Measurements from ENCODE around the gene SIM1. TPM values are rescaled to one million over a fixed set of nuclear protein-coding genes. Genes with fewer than 3 reads are reported as not detected.

SIM1 gene
- polyA plus RNA-seq, 1 experiment, result not detected

DNA sequence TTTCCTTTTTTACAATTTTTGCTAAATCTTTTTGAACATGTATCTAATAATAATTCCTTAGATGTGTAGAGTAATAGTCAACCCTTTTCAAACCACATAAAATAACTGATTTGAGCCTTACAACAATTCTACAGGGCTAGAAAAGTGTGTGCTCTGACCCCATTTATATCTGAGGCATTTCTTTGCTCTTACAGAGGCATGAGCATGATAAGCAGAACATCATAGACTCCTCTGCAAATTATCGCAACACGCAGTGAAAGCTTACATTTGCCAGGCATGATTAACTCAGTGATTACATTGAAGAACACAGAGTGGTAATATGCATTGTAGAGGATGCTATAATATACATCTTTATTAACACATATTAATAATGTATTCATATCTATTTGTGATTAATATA is 120.4 kb downstream of the SIM1 start:
- TF ChIP-seq, protein P1, sequence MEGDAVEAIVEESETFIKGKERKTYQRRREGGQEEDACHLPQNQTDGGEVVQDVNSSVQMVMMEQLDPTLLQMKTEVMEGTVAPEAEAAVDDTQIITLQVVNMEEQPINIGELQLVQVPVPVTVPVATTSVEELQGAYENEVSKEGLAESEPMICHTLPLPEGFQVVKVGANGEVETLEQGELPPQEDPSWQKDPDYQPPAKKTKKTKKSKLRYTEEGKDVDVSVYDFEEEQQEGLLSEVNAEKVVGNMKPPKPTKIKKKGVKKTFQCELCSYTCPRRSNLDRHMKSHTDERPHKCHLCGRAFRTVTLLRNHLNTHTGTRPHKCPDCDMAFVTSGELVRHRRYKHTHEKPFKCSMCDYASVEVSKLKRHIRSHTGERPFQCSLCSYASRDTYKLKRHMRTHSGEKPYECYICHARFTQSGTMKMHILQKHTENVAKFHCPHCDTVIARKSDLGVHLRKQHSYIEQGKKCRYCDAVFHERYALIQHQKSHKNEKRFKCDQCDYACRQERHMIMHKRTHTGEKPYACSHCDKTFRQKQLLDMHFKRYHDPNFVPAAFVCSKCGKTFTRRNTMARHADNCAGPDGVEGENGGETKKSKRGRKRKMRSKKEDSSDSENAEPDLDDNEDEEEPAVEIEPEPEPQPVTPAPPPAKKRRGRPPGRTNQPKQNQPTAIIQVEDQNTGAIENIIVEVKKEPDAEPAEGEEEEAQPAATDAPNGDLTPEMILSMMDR (IDR thresholded peaks at IDR 0.05; ENCODE audit: low read depth, low read length), result no peak
- ChIA-PET CTCF (no interaction called here), POLR2A (no interaction called here)
- no peaks in the 10 kb centered on the region for H3K9me3 ChIP-seq (ENCODE audit: control insufficient read depth, insufficient read depth, low read length)
- no peak overlapping the region for H3K27ac ChIP-seq (ENCODE audit: low read depth, low read length)
- H3K4me3 ChIP-seq (ENCODE audit: low read depth, low read length), result no peak overlapping the region
- DNase-seq (ENCODE audit: low read depth, low spot score), result no peak
- no peaks in the 10 kb centered on the region for H3K27me3 ChIP-seq (ENCODE audit: control insufficient read depth, insufficient read depth, low read length)

DNA sequence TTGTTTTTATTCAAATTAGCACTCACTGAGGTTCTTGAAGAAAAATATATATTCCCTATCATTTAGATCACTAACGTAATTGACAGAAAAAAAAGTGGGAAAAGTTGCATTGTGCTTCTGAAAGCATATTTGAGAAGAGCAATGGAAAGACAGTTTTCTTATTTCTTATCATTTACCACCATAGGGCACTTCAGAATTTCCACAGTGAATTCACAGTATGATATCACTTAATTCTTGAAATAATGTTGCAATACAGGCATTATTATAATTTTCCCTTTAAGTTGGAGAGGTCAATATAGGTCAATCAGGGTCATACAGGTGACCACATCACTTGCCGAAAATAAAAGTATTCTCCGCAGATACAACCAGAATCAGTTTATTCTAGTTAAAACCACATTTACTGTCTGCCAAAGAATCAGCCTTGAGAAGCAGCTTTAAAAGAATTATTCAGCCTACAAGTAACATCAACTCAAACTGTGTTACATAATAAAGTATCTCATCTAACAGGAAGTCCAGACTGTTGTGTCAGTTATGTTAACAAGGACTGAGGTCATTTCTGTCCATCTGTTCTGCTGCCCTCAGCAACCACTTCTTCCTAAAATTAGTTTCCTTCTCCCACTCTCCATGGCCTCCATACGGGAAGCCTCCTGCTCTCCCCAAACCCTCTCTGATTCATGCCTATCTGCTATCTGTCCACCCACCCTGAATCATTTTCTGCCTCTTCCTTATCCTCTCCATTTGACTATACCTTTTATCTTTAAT is 121.2 kb downstream of the SIM1 start:
- CTCF ChIA-PET, result no interaction called here
- TF ChIP-seq, protein P1 (IDR thresholded peaks at IDR 0.05; ENCODE audit: low read depth, low read length), result no peak
- H3K27ac ChIP-seq (ENCODE audit: low read depth, low read length), result no peak overlapping the region
- no peak for DNase-seq (ENCODE audit: low read depth, low spot score)
- no peaks in the 10 kb centered on the region for H3K27me3 ChIP-seq (ENCODE audit: control insufficient read depth, insufficient read depth, low read length)
- no peaks in the 10 kb centered on the region for H3K9me3 ChIP-seq (ENCODE audit: control insufficient read depth, insufficient read depth, low read length)
- POLR2A ChIA-PET, result interaction anchor here (0.7 kb wide), 1 partner anchor 205 kb away, joined by 3 read pairs; no protein-coding TSS in a partner anchor
- H3K4me3 ChIP-seq (ENCODE audit: low read depth, low read length), result no peak overlapping the region

DNA sequence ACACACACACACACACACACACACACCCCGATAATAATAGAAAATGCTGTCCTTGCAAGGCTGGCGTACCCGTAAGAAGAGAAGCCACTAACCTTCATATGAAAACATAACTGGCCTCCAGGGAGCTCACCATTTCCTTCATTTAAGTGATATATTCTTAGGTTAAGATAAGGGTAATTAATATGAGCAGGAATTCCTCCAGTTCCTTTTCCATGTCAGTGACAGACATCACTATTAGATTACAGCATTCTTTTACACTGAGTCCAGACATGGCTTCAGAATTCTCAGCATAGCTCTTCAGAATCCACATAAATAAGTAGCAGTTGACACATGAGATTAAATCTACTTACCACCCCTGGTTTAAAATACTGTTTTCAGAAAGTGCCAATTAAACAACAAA is 121.9 kb downstream of the SIM1 start:
- H3K27me3 ChIP-seq (ENCODE audit: control insufficient read depth, insufficient read depth, low read length), result no peaks in the 10 kb centered on the region
- ChIA-PET CTCF (no interaction called here), POLR2A (interaction anchor here (0.7 kb wide), 1 partner anchor 204 kb away, joined by 3 read pairs; no protein-coding TSS in a partner anchor)
- TF ChIP-seq, protein P1 (IDR thresholded peaks at IDR 0.05; ENCODE audit: low read depth, low read length), result no peak
- H3K4me3 ChIP-seq (ENCODE audit: low read depth, low read length), result no peak overlapping the region
- DNase-seq (ENCODE audit: low read depth, low spot score), result no peak
- no peak overlapping the region for H3K27ac ChIP-seq (ENCODE audit: low read depth, low read length)
- no peaks in the 10 kb centered on the region for H3K9me3 ChIP-seq (ENCODE audit: control insufficient read depth, insufficient read depth, low read length)

DNA sequence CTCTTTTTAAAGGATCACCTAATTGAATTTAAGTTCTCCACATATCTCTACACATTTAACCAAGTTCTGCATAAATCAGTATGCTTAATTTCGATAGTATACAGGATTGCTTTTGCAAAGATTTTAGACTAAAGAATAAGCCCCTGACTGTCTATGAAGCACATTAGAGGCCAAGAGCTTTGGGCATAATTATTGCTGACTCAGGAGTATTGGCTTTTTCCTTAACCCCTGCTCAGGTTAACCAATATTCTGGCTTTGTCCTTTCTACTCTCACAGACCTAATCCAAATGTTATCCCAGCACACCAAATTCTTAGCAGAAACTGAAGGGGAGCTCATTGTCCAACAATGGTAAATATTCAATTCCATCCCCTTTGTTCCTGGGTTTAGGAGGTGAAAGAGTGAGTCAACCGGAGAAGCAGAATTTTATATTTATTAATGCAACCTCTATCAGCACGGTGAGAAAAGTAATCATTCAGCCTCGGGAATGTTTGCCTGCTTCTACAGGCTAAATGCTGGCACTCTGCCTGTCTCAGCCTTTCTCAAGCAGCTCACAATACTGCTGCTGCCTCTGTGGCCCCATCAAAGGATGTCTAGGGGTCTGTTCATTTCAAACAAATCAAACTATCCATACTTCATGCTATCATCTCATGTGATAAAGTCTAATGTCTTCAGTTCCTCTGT is 125.0 kb downstream of the SIM1 start:
- DNase-seq (ENCODE audit: low read depth, low spot score), result no peak
- POLR2A ChIA-PET, result no interaction called here
- TF ChIP-seq, protein P1 (IDR thresholded peaks at IDR 0.05; ENCODE audit: low read depth, low read length), result no peak
- no peak overlapping the region for H3K4me3 ChIP-seq (ENCODE audit: low read depth, low read length)
- no peak overlapping the region for H3K27ac ChIP-seq (ENCODE audit: low read depth, low read length)
- H3K9me3 ChIP-seq (ENCODE audit: control insufficient read depth, insufficient read depth, low read length), result no peaks in the 10 kb centered on the region
- CTCF ChIA-PET, result no interaction called here
- H3K27me3 ChIP-seq (ENCODE audit: control insufficient read depth, insufficient read depth, low read length), result no peaks in the 10 kb centered on the region

DNA sequence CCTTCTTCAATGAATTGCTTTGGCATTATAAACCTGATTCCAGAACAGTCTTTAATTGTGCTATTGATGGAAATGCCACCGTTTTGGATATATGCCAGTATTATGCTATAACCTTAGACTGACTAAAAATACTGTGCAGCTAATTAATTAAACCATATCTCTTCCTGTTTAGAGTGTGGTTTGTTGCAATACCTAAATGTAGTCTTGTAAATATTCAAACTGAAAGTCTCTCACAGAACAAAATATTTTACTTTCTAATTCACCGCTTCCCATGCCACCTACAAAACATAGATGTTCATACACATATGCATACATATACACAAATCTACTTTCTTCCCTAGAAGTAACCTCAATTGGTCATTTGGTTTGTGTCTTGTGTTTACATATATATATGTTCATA is 126.6 kb downstream of the SIM1 start:
- no peaks in the 10 kb centered on the region for H3K9me3 ChIP-seq (ENCODE audit: control insufficient read depth, insufficient read depth, low read length)
- no peak overlapping the region for H3K4me3 ChIP-seq (ENCODE audit: low read depth, low read length)
- TF ChIP-seq, protein P1 (IDR thresholded peaks at IDR 0.05; ENCODE audit: low read depth, low read length), result no peak
- ChIA-PET POLR2A (no interaction called here), CTCF (no interaction called here)
- no peak for DNase-seq (ENCODE audit: low read depth, low spot score)
- H3K27ac ChIP-seq (ENCODE audit: low read depth, low read length), result no peak overlapping the region
- no peaks in the 10 kb centered on the region for H3K27me3 ChIP-seq (ENCODE audit: control insufficient read depth, insufficient read depth, low read length)

All from AG04450 (cell line).